Hepatocyte (in vitro differentiated cells): ENCODE data around the gene NRCAM. TPM values are rescaled to one million over a fixed set of nuclear protein-coding genes. Genes with fewer than 3 reads are reported as not detected.

Source experiments
- DNase-seq: peaks from one replicate; pipeline ENCODE4 v3.0.0-alpha.2; 2016; ENCODE audit warnings: low spot score
- H2AFZ ChIP-seq: fragments of 200-600 bp; sonication (generic); 2 replicates; pipeline ENCODE4 v1.6.0; 2016; ENCODE audit warnings: antibody characterized with exemption, mild to moderate bottlenecking
- H3K27ac ChIP-seq: fragments of 200-600 bp; sonication (generic); 2 replicates; pipeline ENCODE4 v1.5.1; 2016; ENCODE audit warnings: mild to moderate bottlenecking
- H3K27me3 ChIP-seq: fragments of 200-600 bp; sonication (generic); 2 replicates; pipeline ENCODE4 v1.6.1; 2016
- H3K36me3 ChIP-seq: fragments of 200-600 bp; sonication (generic); replicated peaks from 2 replicates; pipeline ENCODE4 v1.5.1; 2016; ENCODE audit warnings: low read depth; ENCODE audit not compliant: insufficient read depth
- H3K4me1 ChIP-seq: fragments of 200-600 bp; sonication (generic); 2 replicates; pipeline ENCODE4 v1.5.1; 2016; ENCODE audit warnings: mild to moderate bottlenecking, moderate library complexity; ENCODE audit not compliant: insufficient read depth
- H3K4me2 ChIP-seq: fragments of 200-600 bp; sonication (generic); 2 replicates; pipeline ENCODE4 v1.6.0; 2016
- H3K4me3 ChIP-seq: fragments of 200-600 bp; sonication (generic); 2 replicates; pipeline ENCODE4 v1.5.1; 2016; ENCODE audit warnings: mild to moderate bottlenecking
- H3K79me2 ChIP-seq: fragments of 200-600 bp; sonication (generic); 2 replicates; pipeline ENCODE4 v1.6.0; 2017; ENCODE audit warnings: mild to moderate bottlenecking
- H3K9me2 ChIP-seq: fragments of 200-600 bp; sonication (generic); replicated peaks from 2 replicates; pipeline ENCODE4 v1.6.0; 2017; ENCODE audit warnings: mild to moderate bottlenecking; ENCODE audit not compliant: insufficient read depth
- H3K9me3 ChIP-seq: fragments of 200-600 bp; sonication (generic); 2 replicates; pipeline ENCODE4 v1.5.1; 2016; ENCODE audit warnings: low read depth, mild to moderate bottlenecking
- H4K20me1 ChIP-seq: fragments of 200-600 bp; sonication (generic); 2 replicates; pipeline ENCODE4 v1.6.0; 2016; ENCODE audit warnings: mild to moderate bottlenecking; ENCODE audit not compliant: insufficient read depth, poor library complexity, severe bottlenecking
- CTCF ChIP-seq: fragments of 200-600 bp; sonication (generic); IDR thresholded peaks from 2 replicates; pipeline ENCODE4 v1.5.1; 2016; ENCODE audit warnings: antibody characterized with exemption, mild to moderate bottlenecking; ENCODE audit not compliant: poor library complexity
- EZH2 ChIP-seq: fragments of 200-600 bp; sonication (generic); IDR thresholded peaks from 2 replicates; pipeline ENCODE4 v1.6.1; 2016; ENCODE audit warnings: antibody characterized with exemption, mild to moderate bottlenecking, borderline replicate concordance
- EZH2phosphoT487 ChIP-seq: fragments of 200-600 bp; sonication (generic); IDR thresholded peaks from one replicate; pipeline ENCODE4 v1.6.1; 2018; ENCODE audit warnings: antibody characterized with exemption, mild to moderate bottlenecking, low read depth, moderate library complexity; ENCODE audit not compliant: unreplicated experiment, severe bottlenecking
- WGBS: methylation state at CpG from one replicate; pipeline ENCODE4 v1.1.6; 2016; ENCODE audit warnings: low lambda C conversion rate; ENCODE audit errors: missing lambda C conversion rate; 5-methylcytosine and 5-hydroxymethylcytosine counted together
- polyA plus RNA-seq: library from polyadenylated mRNA; unstranded; fragments of >200 nt; fragmentation: Nextera tagmentation; extraction: Ambion mirVana; gene quantifications from 2 replicates; pipeline ENCODE4 v1.2.1, GENCODE V29; 2016
- total RNA-seq: library from RNA; depleted of rRNA; stranded (reverse); fragments of >200 nt; gene quantifications from 2 replicates; pipeline ENCODE4 v1.2.3, GENCODE V29; 2014

NRCAM gene
- total and polyA plus RNA-seq, 2 experiments from 2014 or later: 16.0 to 34.4 TPM

- H3K79me2 ChIP-seq: no peaks in the 10 kb centered on the region
- H4K20me1 ChIP-seq: no peaks in the 10 kb centered on the region
- WGBS: 64% methylated on average over 4 of the region's 4 CpGs
These were observed 253.5 kb downstream of the NRCAM start for GRCh38 chr7:108202743-108203142.

DNA sequence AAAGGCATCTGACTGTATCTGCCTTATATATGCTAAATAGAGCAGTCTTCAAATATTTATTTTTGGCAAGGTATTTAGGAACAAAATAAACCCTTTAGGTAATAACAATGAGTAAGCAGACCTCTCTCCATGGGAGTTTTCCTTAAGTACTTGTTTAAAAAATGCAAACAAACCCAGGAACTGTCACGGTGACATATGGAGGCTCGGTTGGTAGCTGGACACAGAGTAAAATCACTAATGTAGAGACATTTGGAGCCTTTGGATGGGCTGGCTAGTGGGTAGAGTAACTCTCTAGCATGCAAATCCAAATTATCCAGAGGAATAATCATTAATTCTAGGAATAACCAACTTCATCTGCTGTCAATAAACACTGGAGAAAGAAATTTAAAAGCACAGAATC lies 254.5 kb downstream of the NRCAM start:
- Histone ChIP-seq H3K9me2 (no peaks in the 10 kb centered on the region), H3K4me3 (no peak overlapping the region), H3K79me2 (no peaks in the 10 kb centered on the region), H4K20me1 (no peaks in the 10 kb centered on the region), H3K27ac (no peak overlapping the region), H3K36me3 (no peaks in the 10 kb centered on the region), H3K27me3 (no peaks in the 10 kb centered on the region), H3K9me3 (no peaks in the 10 kb centered on the region), H3K4me1 (peaks cover 4% of the 10 kb centered on the region), H2AFZ (no peak overlapping the region), H3K4me2 (no peak overlapping the region)
- WGBS: 44% methylated on average over 2 of the region's 2 CpGs
- TF ChIP-seq CTCF (no peak), EZH2phosphoT487 (no peak), EZH2 (no peak)
- DNase-seq: no peak

More at GRCh38 chr7:108202743-108203142, 253.5 kb downstream of the NRCAM start:
- H3K9me3 ChIP-seq: no peaks in the 10 kb centered on the region
- H3K4me3 ChIP-seq: no peak overlapping the region
- no peak for DNase-seq
- no peaks in the 10 kb centered on the region for H3K9me2 ChIP-seq
- no peak for TF ChIP-seq EZH2phosphoT487
- no peak for TF ChIP-seq CTCF
- no peak for TF ChIP-seq EZH2
- H3K27ac ChIP-seq: no peak overlapping the region
- no peak overlapping the region for H2AFZ ChIP-seq
- H3K4me1 ChIP-seq: peaks cover 4% of the 10 kb centered on the region
- no peaks in the 10 kb centered on the region for H3K36me3 ChIP-seq
- H3K27me3 ChIP-seq: no peaks in the 10 kb centered on the region
- no peak overlapping the region for H3K4me2 ChIP-seq

DNA sequence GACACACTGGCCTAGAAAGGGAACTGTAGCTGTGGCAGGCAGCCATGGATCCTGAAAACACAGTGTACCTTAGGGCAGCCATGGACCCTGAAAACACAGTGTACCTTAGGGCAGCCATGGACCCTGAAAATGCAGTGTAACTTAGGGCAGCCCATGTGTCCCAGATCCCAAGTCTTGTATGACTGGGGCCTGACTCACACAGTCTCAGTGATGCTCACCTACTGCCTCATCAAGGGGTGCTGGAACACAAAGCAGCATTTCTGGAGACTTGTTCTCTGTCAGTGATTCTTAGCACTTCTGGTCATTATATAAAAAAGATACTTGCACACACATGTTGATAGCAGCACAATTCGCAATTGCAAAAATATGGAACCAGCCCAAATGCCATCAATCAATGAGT lies 255.9 kb downstream of the NRCAM start:
- no peak overlapping the region for H3K4me3 ChIP-seq
- H3K36me3 ChIP-seq: no peaks in the 10 kb centered on the region
- TF ChIP-seq CTCF: no peak
- TF ChIP-seq EZH2phosphoT487: no peak
- no peak for TF ChIP-seq EZH2
- no peaks in the 10 kb centered on the region for H3K9me2 ChIP-seq
- H3K4me2 ChIP-seq: no peak overlapping the region
- H3K27me3 ChIP-seq: no peaks in the 10 kb centered on the region
- H3K4me1 ChIP-seq: peaks cover 4% of the 10 kb centered on the region
- WGBS: 96% methylated on average over 1 of the region's 1 CpG
- no peaks in the 10 kb centered on the region for H3K9me3 ChIP-seq
- no peaks in the 10 kb centered on the region for H3K79me2 ChIP-seq
- no peak overlapping the region for H3K27ac ChIP-seq
- no peaks in the 10 kb centered on the region for H4K20me1 ChIP-seq
- DNase-seq: no peak
- no peak overlapping the region for H2AFZ ChIP-seq
